ENCODE measurements around the gene EFCAB12. TPM values are rescaled to one million over a fixed set of nuclear protein-coding genes. Genes with fewer than 3 reads are reported as not detected.

Gene EFCAB12
- total and polyA plus RNA-seq, 2 of the 8 experiments (the other 6 are each of a cell fraction or from before 2014, with no cell fraction given): 0.60 to 0.99 TPM

DNA sequence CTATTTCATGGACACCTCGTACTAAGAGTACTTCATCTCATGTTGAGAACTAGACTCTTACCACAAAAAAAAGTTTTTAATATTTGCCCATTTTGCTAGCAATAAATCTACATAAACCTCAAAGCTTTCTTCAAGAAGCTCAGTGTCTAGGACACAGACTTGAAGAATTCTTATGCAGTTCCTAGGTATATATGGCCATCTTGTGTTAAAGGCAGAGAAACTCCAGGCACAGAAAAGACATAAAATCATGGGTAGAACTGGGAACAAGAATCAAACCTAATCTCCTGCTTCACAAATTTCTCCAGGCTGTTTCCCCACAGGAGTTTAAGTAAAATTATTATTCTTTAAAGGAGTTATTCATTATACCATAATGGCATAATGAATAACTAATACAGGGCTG lies 6.9 kb upstream of the EFCAB12 start:
- H3K23me2 ChIP-seq (ENCODE audit: low read depth, low read length): 0 out of 2 replicates have a peak, but pooled peaks cover 1% of the 10 kb centered on the region
- WGBS, 2 experiments (ENCODE audit: extremely low coverage in 1 of 2, insufficient coverage in 1 of 2, insufficient read length in 1 of 2, insufficient replicate concordance in 2 of 2, low coverage in 1 of 2, low lambda C conversion rate in 2 of 2, missing lambda C conversion rate in 1 of 2): 100% methylated on average over 1 of the region's 1 CpG; no CpG with 5 or more reads in 1 of the 2 experiments
- H2BK15ac ChIP-seq (ENCODE audit: low read length): no peak overlapping the region
- no peak overlapping the region for H4K5ac ChIP-seq (ENCODE audit: insufficient read length, low read depth, low read length)
- H4K91ac ChIP-seq (replicated peaks; ENCODE audit: insufficient read length, low read length): no peak overlapping the region
- H3K56ac ChIP-seq (replicated peaks; ENCODE audit: insufficient read length, low read depth, low read length): no peak overlapping the region
- H3K4ac ChIP-seq (replicated peaks; ENCODE audit: insufficient read length, low read depth, low read length): no peak overlapping the region
- H2BK120ac ChIP-seq (replicated peaks; ENCODE audit: low read depth, low read length): no peak overlapping the region
- H3K23ac ChIP-seq (ENCODE audit: insufficient read length): no peak overlapping the region
- no peaks in the 10 kb centered on the region for H3K79me1 ChIP-seq (ENCODE audit: low read depth, low read length)
- no peak overlapping the region for H2AFZ ChIP-seq (ENCODE audit: low read length)
- DNase-seq (ENCODE audit: low read depth in 1 of 2, low spot score in 2 of 2): no peak
- peaks cover 21 to 69% (median 48%) of the 10 kb centered on the region in 4 experiments for H3K36me3 ChIP-seq (ENCODE audit: control insufficient read depth in 2 of 4, insufficient read depth in 4 of 4, low read length in 3 of 4)
- H3K9ac ChIP-seq (replicated peaks in 1 of 4; ENCODE audit: extremely low read depth in 1 of 4, low read depth in 3 of 4, low read length in 3 of 4): no peak overlapping the region
- H3K4me2 ChIP-seq (ENCODE audit: insufficient read depth in 1 of 2, low read depth in 2 of 2, low read length in 2 of 2): no peak overlapping the region
- no peaks in the 10 kb centered on the region for H3K4me1 ChIP-seq (replicated peaks in 1 of 4; ENCODE audit: control insufficient read depth in 3 of 4, insufficient read depth in 4 of 4, low read length in 3 of 4)
- H2BK12ac ChIP-seq (ENCODE audit: low read depth, low read length): no peak overlapping the region
- H2BK20ac ChIP-seq (ENCODE audit: low read length): no peak overlapping the region
- no peak overlapping the region for H3K27ac ChIP-seq (ENCODE audit: low read depth, low read length)
- H3K14ac ChIP-seq (ENCODE audit: insufficient read length): no peak overlapping the region
- H3K9me3 ChIP-seq (ENCODE audit: insufficient read depth in 2 of 2, low read depth in 1 of 2, low read length in 1 of 2): no peaks in the 10 kb centered on the region
- no peak overlapping the region for H3K18ac ChIP-seq (ENCODE audit: extremely low read depth, low read length)
- H2AK5ac ChIP-seq (ENCODE audit: low read depth, low read length): no peak overlapping the region
- no peak overlapping the region for H2BK5ac ChIP-seq (ENCODE audit: low read depth, low read length)
- H3K79me2 ChIP-seq (ENCODE audit: control insufficient read depth in 1 of 2, insufficient read depth in 2 of 2, low read length in 2 of 2): peaks cover 0 to 30% of the 10 kb centered on the region in 2 experiments; a peak in 3 of 4 replicates
- ChIA-PET CTCF (ENCODE audit: partially characterized antibody) (interaction anchor here (1.8 kb wide), 1 partner anchor 107 kb away, joined by 4 read pairs; no protein-coding TSS in a partner anchor), POLR2A (ENCODE audit: partially characterized antibody) (no interaction called here)
- FAIRE-seq: no peak
- H4K8ac ChIP-seq (ENCODE audit: extremely low read depth, insufficient read depth, low read length): no peak overlapping the region
- H3K4me3 ChIP-seq (ENCODE audit: extremely low read depth in 1 of 4, insufficient read depth in 2 of 4, low read depth in 3 of 4, low read length in 4 of 4): no peak overlapping the region
- H3K27me3 ChIP-seq (replicated peaks in 1 of 4; ENCODE audit: control insufficient read depth in 3 of 4, extremely low read depth in 1 of 4, insufficient read depth in 3 of 4, low read length in 3 of 4): no peaks in the 10 kb centered on the region
- H4K20me1 ChIP-seq (replicated peaks in 1 of 2; ENCODE audit: control insufficient read depth in 1 of 2, insufficient read depth in 2 of 2, low read length in 2 of 2): no peaks in the 10 kb centered on the region
- TF ChIP-seq NANOG (IDR thresholded peaks at IDR 0.05; ENCODE audit: insufficient read depth, low read depth, low read length, poor library complexity, severe bottlenecking): no peak
- no peak for TF ChIP-seq SIX5 (IDR thresholded peaks at IDR 0.05; ENCODE audit: low read depth, low read length)
- no peak for TF ChIP-seq YY1 (IDR thresholded peaks at IDR 0.05; ENCODE audit: low read depth, low read length)
- TF ChIP-seq CHD2 (IDR thresholded peaks at IDR 0.05; ENCODE audit: low read length): no peak
- no peak for TF ChIP-seq CBX8 (IDR thresholded peaks at IDR 0.05; ENCODE audit: borderline replicate concordance, low read depth, low read length)
- no peak for TF ChIP-seq CHD1 (IDR thresholded peaks at IDR 0.05; ENCODE audit: low read depth, low read length)
- TF ChIP-seq, protein P1, sequence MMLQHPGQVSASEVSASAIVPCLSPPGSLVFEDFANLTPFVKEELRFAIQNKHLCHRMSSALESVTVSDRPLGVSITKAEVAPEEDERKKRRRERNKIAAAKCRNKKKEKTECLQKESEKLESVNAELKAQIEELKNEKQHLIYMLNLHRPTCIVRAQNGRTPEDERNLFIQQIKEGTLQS (IDR thresholded peaks at IDR 0.05; ENCODE audit: insufficient read depth, low read depth, low read length): no peak
- no peak for TF ChIP-seq JUN (IDR thresholded peaks at IDR 0.05; ENCODE audit: low read depth, low read length)
- TF ChIP-seq, protein P2, sequence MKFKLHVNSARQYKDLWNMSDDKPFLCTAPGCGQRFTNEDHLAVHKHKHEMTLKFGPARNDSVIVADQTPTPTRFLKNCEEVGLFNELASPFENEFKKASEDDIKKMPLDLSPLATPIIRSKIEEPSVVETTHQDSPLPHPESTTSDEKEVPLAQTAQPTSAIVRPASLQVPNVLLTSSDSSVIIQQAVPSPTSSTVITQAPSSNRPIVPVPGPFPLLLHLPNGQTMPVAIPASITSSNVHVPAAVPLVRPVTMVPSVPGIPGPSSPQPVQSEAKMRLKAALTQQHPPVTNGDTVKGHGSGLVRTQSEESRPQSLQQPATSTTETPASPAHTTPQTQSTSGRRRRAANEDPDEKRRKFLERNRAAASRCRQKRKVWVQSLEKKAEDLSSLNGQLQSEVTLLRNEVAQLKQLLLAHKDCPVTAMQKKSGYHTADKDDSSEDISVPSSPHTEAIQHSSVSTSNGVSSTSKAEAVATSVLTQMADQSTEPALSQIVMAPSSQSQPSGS (IDR thresholded peaks at IDR 0.05; ENCODE audit: low read length): no peak

Measured in H1 (cell line).